ENCODE measurements around the gene SLC19A1. TPM values are rescaled to one million over a fixed set of nuclear protein-coding genes. Genes with fewer than 3 reads are reported as not detected.

SLC19A1 gene
- total and polyA plus RNA-seq, 4 donors, result 9.0 to 37.2 (median 21.1) TPM

DNA sequence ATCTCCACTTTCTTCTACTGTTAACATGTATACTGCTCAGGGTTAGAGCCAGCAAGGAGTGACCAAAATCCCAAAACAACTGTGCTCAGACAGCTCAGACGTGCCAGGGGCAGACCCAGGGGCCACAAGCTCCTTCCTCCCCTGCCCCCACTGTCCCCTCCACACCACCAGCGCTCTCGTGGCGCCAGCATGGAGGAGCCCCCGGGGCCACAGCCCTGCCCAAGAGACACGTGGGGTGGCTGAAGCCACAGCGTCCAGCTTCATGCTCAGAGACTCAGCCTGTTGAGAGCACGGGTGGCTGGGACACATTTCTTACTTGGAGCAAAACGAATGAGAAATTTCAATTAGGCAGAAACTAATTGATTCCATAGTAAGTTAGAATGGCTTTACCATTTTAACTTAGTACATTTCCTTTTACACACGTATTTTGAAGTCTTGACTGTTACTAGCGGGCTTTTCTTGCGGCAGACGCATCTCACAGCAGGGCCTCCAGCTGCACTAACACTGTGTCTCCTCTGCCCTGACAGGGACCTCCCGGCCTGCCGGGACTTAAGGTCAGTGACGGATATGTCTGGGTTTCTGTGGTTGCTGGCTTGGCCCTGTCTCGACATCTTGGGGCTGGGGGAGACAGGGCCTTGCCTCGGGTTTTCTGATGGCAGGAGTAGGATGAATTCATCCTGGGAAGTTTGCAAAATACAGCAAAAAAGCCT lies 54.2 kb downstream of the SLC19A1 start:
- no peaks in the 10 kb centered on the region for H3K27me3 ChIP-seq (ENCODE audit: control insufficient read depth, insufficient read depth, low read length)
- DNase-seq (ENCODE audit: low read depth in 4 of 6, low spot score in 6 of 6), result peak in 1 of 6 donors; percentile 27
- peaks cover 60% of the 10 kb centered on the region for H3K36me3 ChIP-seq (ENCODE audit: control insufficient read depth, insufficient read depth, low read length)
- no peak overlapping the region for H3K4me3 ChIP-seq (ENCODE audit: low read depth, low read length)
- peaks cover 27% of the 10 kb centered on the region for H3K4me1 ChIP-seq (ENCODE audit: control insufficient read depth, insufficient read depth, low read length)
- no peaks in the 10 kb centered on the region for H3K9me3 ChIP-seq (ENCODE audit: control insufficient read depth, insufficient read depth, low read length)
- H3K27ac ChIP-seq (ENCODE audit: low read depth, low read length), result no peak overlapping the region
- 52% methylated on average over 12 of the region's 18 CpGs for WGBS (ENCODE audit: insufficient coverage)

DNA sequence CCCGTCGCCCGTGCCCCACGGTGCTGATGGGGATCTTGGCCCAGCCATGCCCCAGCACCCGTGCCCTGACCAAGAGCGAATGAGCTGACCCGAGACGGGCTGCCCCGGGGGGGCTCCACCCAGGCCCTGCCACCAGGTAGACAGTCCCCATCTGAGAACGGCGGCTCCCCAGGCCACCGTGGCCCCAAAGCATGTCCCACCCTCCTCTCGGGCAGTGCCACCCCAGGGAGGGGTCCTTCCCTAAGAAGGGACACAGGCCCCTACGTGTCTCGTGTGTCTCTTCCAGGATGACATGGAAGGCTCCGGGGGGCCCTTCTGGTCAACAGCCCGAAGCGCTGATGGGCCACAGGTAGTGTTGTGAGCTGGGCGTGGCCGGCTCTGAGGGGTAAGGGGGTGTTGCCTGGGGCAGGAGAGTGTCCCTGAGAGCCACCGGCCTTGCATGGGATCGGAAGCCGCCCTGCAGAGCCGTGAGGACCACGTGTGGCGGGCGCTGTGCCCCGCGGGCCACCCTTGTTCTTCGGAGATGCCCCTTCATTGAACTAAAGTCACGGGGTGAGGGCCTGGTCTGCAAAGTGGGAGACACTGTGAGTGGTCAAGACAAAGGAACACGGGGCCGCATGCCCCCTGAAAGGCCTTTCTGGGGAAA lies 55.0 kb downstream of the SLC19A1 start:
- Histone ChIP-seq H3K4me1 (ENCODE audit: control insufficient read depth, insufficient read depth, low read length) (peaks cover 32% of the 10 kb centered on the region), H3K27ac (ENCODE audit: low read depth, low read length) (no peak overlapping the region), H3K4me3 (ENCODE audit: low read depth, low read length) (no peak overlapping the region), H3K9me3 (ENCODE audit: control insufficient read depth, insufficient read depth, low read length) (no peaks in the 10 kb centered on the region), H3K36me3 (ENCODE audit: control insufficient read depth, insufficient read depth, low read length) (peaks cover 60% of the 10 kb centered on the region), H3K27me3 (ENCODE audit: control insufficient read depth, insufficient read depth, low read length) (no peaks in the 10 kb centered on the region)
- DNase-seq (ENCODE audit: low read depth in 4 of 6, low spot score in 6 of 6), result no peak
- 95% methylated on average over 31 of the region's 33 CpGs for WGBS (ENCODE audit: insufficient coverage)

DNA sequence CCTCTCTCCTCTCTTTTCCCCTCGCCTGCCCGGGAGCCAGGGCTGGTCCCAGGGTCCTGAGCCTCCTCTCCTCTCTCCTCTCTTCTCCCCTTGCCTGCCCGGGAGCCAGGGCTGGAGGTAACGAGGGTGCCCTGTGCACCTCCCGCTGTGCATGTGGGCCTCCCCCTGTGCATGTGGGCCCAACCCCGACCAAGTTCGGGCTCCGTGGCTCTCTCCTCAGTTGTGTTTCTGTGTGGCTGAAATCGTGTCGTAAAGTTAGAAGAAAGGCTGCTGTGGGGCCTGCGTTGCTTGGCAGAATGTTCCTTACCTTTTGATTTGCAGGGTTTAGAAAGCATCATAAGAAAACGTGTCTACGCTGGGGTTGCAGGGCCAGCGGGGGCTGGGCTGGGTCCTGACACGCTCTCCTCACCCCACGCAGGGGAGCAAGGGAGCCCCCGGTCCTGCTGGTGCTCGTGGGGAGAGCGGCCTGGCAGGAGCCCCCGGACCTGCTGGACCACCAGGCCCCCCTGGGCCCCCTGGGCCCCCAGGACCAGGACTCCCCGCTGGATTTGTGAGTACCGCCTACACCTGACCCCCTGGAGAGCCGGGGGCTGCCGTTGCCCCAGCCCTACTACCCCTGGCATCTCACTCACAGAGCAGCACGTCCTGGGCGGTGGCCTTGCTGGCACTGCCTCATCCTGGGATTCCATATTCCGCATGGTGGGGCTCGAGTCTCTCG lies 55.6 kb downstream of the SLC19A1 start:
- 90% methylated on average over 28 of the region's 29 CpGs for WGBS (ENCODE audit: insufficient coverage)
- H3K36me3 ChIP-seq (ENCODE audit: control insufficient read depth, insufficient read depth, low read length), result peaks cover 60% of the 10 kb centered on the region
- H3K4me3 ChIP-seq (ENCODE audit: low read depth, low read length), result no peak overlapping the region
- H3K9me3 ChIP-seq (ENCODE audit: control insufficient read depth, insufficient read depth, low read length), result no peaks in the 10 kb centered on the region
- H3K27me3 ChIP-seq (ENCODE audit: control insufficient read depth, insufficient read depth, low read length), result no peaks in the 10 kb centered on the region
- DNase-seq (ENCODE audit: low read depth in 4 of 6, low spot score in 6 of 6), result no peak
- H3K27ac ChIP-seq (ENCODE audit: low read depth, low read length), result no peak overlapping the region
- peaks cover 32% of the 10 kb centered on the region for H3K4me1 ChIP-seq (ENCODE audit: control insufficient read depth, insufficient read depth, low read length)

DNA sequence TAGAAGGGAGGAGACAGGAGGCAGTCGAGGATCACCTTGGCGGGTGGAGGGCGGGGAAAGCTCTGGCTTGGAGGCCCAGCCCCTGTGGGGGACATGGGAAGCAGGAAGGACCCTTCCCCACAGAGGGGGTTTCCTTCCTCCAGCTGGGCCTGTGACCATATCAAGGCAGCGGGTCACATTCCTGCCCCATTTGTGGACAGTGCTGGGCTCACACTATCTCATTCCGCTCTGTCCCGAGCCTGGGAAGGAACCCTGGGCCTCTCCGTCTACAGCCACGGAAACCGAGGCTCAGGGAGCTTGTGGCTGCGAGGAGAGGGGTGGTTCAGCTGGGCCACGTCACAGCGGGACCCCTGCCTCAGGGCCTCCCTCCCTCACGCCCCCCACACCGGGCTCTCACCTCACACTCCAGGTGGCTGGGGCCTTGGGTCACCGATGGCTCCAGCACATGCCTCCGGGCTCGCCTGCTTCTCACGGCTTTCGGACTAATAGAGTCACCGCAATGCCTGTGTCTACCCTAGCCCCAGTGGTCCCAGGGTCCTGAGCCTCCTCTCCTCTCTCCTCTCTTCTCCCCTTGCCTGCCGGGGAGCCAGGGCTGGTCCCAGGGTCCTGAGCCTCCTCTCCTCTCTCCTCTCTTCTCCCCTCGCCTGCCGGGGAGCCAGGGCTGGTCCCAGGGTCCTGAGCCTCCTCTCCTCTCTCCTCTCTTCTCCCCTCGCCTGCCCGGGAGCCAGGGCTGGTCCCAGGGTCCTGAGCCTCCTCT lies 56.4 kb downstream of the SLC19A1 start:
- DNase-seq (ENCODE audit: low read depth in 4 of 6, low spot score in 6 of 6), result no peak
- Histone ChIP-seq H3K27me3 (ENCODE audit: control insufficient read depth, insufficient read depth, low read length) (no peaks in the 10 kb centered on the region), H3K4me3 (ENCODE audit: low read depth, low read length) (no peak overlapping the region), H3K4me1 (ENCODE audit: control insufficient read depth, insufficient read depth, low read length) (peaks cover 32% of the 10 kb centered on the region), H3K27ac (ENCODE audit: low read depth, low read length) (no peak overlapping the region), H3K36me3 (ENCODE audit: control insufficient read depth, insufficient read depth, low read length) (peaks cover 60% of the 10 kb centered on the region), H3K9me3 (ENCODE audit: control insufficient read depth, insufficient read depth, low read length) (no peaks in the 10 kb centered on the region)
- 94% methylated on average over 23 of the region's 25 CpGs for WGBS (ENCODE audit: insufficient coverage)

DNA sequence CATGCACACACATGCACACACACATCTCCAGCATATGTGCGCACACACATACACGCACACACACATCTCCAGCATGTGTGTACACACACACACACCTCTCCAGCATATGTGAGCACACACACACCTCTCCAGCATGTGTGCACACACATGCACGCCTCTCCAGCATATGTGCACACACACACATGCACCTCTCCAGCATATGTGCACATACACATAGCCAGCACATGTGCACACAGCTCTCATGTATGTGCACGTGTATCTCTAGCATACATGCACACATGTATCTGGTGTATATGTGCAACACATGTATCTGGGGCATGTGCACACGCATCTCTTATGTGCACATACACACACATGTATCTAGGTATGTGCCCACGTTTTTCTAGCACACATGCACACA lies 57.9 kb downstream of the SLC19A1 start:
- no peak overlapping the region for H3K4me3 ChIP-seq (ENCODE audit: low read depth, low read length)
- peaks cover 67% of the 10 kb centered on the region for H3K36me3 ChIP-seq (ENCODE audit: control insufficient read depth, insufficient read depth, low read length)
- H3K27me3 ChIP-seq (ENCODE audit: control insufficient read depth, insufficient read depth, low read length), result no peaks in the 10 kb centered on the region
- 98% methylated on average over 4 of the region's 6 CpGs for WGBS (ENCODE audit: insufficient coverage)
- no peak for DNase-seq (ENCODE audit: low read depth in 4 of 6, low spot score in 6 of 6)
- no peaks in the 10 kb centered on the region for H3K9me3 ChIP-seq (ENCODE audit: control insufficient read depth, insufficient read depth, low read length)
- peaks cover 28% of the 10 kb centered on the region for H3K4me1 ChIP-seq (ENCODE audit: control insufficient read depth, insufficient read depth, low read length)
- H3K27ac ChIP-seq (ENCODE audit: low read depth, low read length), result no peak overlapping the region

DNA sequence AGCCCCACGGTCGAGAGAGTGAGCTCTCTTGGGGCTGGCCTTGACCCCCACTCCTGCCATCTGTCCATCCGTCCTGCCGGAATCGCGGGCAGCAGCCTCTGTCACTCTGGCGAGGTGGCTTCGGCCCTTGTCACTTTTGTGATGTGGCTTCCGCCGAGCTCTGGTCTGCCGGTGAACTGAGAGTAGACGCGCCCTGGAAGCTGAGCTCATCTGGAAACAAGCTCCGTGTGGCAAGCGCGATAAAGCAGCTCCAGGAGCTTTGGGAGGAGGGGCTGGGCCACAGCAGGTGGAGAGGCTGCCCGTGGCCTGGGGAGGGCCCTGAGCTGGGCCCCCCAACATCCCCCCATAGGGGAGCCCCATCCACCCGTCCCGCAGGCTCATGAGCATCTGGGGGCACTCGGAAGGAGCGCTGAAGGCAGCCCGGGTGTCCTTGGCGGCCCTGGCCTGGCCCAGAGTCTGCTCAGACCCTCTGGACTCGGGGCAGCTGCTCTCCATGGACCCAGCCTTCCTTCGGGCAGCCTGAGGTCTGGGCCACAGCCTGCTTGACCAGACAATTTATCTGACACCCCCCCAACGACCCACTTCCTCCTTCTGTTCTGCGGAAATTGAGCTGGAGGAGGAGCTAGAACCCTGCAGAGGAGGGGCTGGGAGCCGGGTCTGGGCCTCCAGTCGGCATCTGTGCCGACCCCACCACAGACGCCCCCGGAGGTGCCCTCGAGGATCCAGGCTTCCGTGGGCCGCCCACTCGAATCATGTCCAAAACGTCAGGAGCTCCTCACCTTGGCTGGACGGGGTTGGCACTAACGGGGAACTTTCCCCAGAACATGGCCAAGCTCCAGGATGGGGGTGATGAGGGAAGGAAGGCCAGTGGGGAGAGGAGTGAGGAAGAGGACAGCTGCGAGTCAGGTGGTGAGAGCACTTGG lies 59.1 kb downstream of the SLC19A1 start:
- peaks cover 21% of the 10 kb centered on the region for H3K4me1 ChIP-seq (ENCODE audit: control insufficient read depth, insufficient read depth, low read length)
- DNase-seq (ENCODE audit: low read depth in 4 of 6, low spot score in 6 of 6), result no peak
- H3K27me3 ChIP-seq (ENCODE audit: control insufficient read depth, insufficient read depth, low read length), result no peaks in the 10 kb centered on the region
- no peak overlapping the region for H3K4me3 ChIP-seq (ENCODE audit: low read depth, low read length)
- peaks cover 71% of the 10 kb centered on the region for H3K36me3 ChIP-seq (ENCODE audit: control insufficient read depth, insufficient read depth, low read length)
- H3K27ac ChIP-seq (ENCODE audit: low read depth, low read length), result no peak overlapping the region
- WGBS (ENCODE audit: insufficient coverage), result 85% methylated on average over 38 of the region's 40 CpGs
- H3K9me3 ChIP-seq (ENCODE audit: control insufficient read depth, insufficient read depth, low read length), result no peaks in the 10 kb centered on the region

DNA sequence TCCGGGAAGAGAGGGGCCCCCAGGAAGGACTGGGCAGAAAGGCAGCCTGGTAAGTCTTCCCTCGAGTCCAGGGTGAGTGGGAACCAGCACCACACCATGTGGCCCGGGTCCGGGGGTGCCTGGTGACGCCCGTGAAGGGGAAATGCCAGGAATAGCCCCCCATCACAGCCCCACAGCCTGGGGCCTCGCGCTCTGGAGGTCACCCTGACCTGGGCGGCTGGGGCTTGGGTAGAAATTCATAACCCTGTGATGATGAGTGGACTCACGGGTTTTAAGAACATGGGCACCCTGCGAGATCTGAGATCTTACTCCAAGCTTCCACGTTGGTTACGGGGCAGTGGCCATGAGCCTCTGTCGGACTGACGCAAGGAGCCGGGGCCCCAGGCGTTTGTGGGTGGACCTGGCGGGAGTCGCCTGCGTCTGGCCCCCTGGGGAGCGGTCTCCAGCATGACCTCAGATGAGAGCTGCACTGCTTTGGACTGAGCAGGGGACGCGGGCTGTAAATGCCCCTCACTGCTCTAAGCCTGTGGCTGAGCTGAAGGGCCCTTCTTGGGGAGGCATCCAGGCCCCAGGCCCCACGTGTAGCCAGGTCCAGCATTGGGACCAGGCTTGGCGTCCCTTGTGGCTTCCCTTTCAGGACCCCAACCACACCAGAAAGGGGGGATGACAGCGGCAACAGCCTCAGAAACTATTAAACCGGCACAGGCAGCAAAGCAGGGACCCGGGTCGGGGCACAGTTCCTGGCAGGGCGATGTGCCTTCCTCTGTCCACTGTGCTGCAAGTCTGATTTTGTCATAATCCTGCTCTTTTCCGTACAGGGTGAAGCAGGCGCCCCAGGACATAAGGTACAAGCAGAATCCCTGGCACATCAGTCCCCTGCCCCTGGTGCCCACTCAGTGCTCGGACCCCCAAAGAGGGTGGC lies 60.0 kb downstream of the SLC19A1 start:
- H3K27ac ChIP-seq (ENCODE audit: low read depth, low read length), result no peak overlapping the region

DNA sequence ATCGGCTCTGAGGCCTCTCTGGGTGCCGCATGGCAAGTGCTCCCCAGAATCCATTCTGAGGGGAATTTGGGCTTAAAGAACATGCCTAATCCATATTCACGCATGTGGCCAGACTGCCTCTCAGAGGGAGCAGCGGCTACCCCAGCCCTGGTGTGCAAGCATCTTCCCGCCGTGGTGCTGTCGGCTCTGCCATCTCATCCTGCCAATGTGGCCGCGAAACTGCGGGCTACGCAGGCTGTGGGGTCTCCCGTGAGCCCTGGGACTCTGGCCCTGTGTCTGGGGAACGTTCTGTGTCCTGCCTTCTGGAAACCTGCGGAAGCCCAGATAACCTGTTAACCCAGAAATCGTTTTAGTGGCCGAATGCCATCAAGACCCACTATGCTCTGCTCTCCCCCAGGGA lies 60.7 kb downstream of the SLC19A1 start:
- H3K27ac ChIP-seq (ENCODE audit: low read depth, low read length), result no peak overlapping the region
- H3K36me3 ChIP-seq (ENCODE audit: control insufficient read depth, insufficient read depth, low read length), result peaks cover 69% of the 10 kb centered on the region
- 93% methylated on average over 16 of the region's 16 CpGs for WGBS (ENCODE audit: insufficient coverage)
- no peaks in the 10 kb centered on the region for H3K27me3 ChIP-seq (ENCODE audit: control insufficient read depth, insufficient read depth, low read length)
- DNase-seq (ENCODE audit: low read depth in 4 of 6, low spot score in 6 of 6), result no peak
- no peak overlapping the region for H3K4me3 ChIP-seq (ENCODE audit: low read depth, low read length)
- no peaks in the 10 kb centered on the region for H3K9me3 ChIP-seq (ENCODE audit: control insufficient read depth, insufficient read depth, low read length)
- peaks cover 19% of the 10 kb centered on the region for H3K4me1 ChIP-seq (ENCODE audit: control insufficient read depth, insufficient read depth, low read length)

More for the DNA sequence above, 60.0 kb downstream of the SLC19A1 start:
- Histone ChIP-seq H3K27me3 (ENCODE audit: control insufficient read depth, insufficient read depth, low read length) (no peaks in the 10 kb centered on the region), H3K9me3 (ENCODE audit: control insufficient read depth, insufficient read depth, low read length) (no peaks in the 10 kb centered on the region), H3K36me3 (ENCODE audit: control insufficient read depth, insufficient read depth, low read length) (peaks cover 72% of the 10 kb centered on the region), H3K4me3 (ENCODE audit: low read depth, low read length) (no peak overlapping the region), H3K4me1 (ENCODE audit: control insufficient read depth, insufficient read depth, low read length) (peaks cover 22% of the 10 kb centered on the region)
- WGBS (ENCODE audit: insufficient coverage), result 94% methylated on average over 29 of the region's 33 CpGs
- no peak for DNase-seq (ENCODE audit: low read depth in 4 of 6, low spot score in 6 of 6)

Data from spinal cord (tissue), 10 donors.